OCI-LY7 (cell line): ENCODE data around the gene CA5B. TPM values are rescaled to one million over a fixed set of nuclear protein-coding genes. Genes with fewer than 3 reads are reported as not detected.

Experiments used
- BruUV-seq: library from RNA; stranded (reverse); fragments of 400-500 nt; replicated peaks from 2 replicates; lab custom pipeline; 2021; lab: Mats Ljungman, UMichigan
- CTCF ChIA-PET: fragments of 300-600 bp; sonication (Branson Sonifier 250); formaldehyde crosslinking; loops from one replicate; lab custom pipeline; 2022; ENCODE audit warnings: antibody characterized with exemption; ENCODE audit not compliant: unreplicated experiment; lab: Charles Lee
- POLR2A ChIA-PET: fragments of 300-600 bp; sonication (Branson Sonifier 250); formaldehyde crosslinking; loops from one replicate; lab custom pipeline; 2022; ENCODE audit warnings: antibody characterized with exemption; lab: Charles Lee
- DNase-seq: peaks from one replicate; pipeline ENCODE4 v3.0.0-alpha.2; 2015; ENCODE audit warnings: low spot score
- H2AFZ ChIP-seq: fragments of 200-600 bp; sonication (generic), shearing (Covaris generic); 2 replicates; pipeline ENCODE4 v1.6.1; 2014; ENCODE audit warnings: mild to moderate bottlenecking, antibody characterized with exemption, low read length, moderate library complexity
- H3K27ac ChIP-seq: fragments of 200-600 bp; sonication (generic); 2 replicates; pipeline ENCODE4 v1.5.1; 2014; ENCODE audit warnings: mixed run types, low read depth, mild to moderate bottlenecking, moderate library complexity, low read length, inconsistent platforms; ENCODE audit not compliant: poor library complexity, severe bottlenecking
- H3K36me3 ChIP-seq: fragments of 200-600 bp; sonication (generic); 2 replicates; pipeline ENCODE4 v1.6.1; 2014; ENCODE audit warnings: mild to moderate bottlenecking, antibody characterized with exemption, low read length, moderate library complexity, mixed read lengths; ENCODE audit not compliant: insufficient read depth
- H3K4me1 ChIP-seq: fragments of 200-600 bp; sonication (generic); 2 replicates; pipeline ENCODE4 v1.5.1; 2014; ENCODE audit warnings: mild to moderate bottlenecking, low read length; ENCODE audit not compliant: insufficient read depth, poor library complexity, severe bottlenecking
- H3K4me2 ChIP-seq: fragments of 200-600 bp; sonication (generic); 2 replicates; pipeline ENCODE4 v1.6.1; 2014; ENCODE audit warnings: mild to moderate bottlenecking, low read length
- H3K4me3 ChIP-seq: fragments of 200-600 bp; sonication (generic); 2 replicates; pipeline ENCODE4 v1.5.1; 2014; ENCODE audit warnings: mild to moderate bottlenecking, low read depth, low read length; ENCODE audit not compliant: poor library complexity, severe bottlenecking
- H3K79me2 ChIP-seq: fragments of 200-600 bp; sonication (generic); 2 replicates; pipeline ENCODE4 v1.6.1; 2016; ENCODE audit warnings: low read depth, mild to moderate bottlenecking, low read length, moderate library complexity, mixed read lengths; ENCODE audit not compliant: insufficient read depth
- H3K9me2 ChIP-seq: fragments of 200-600 bp; sonication (generic); 2 replicates; pipeline ENCODE4 v1.6.1; 2016; ENCODE audit warnings: mild to moderate bottlenecking, low read length, mixed read lengths; ENCODE audit not compliant: insufficient read depth
- H3K9me3 ChIP-seq: fragments of 200-600 bp; sonication (generic); 2 replicates; pipeline ENCODE4 v1.6.1; 2014; ENCODE audit warnings: mild to moderate bottlenecking, mixed run types, low read length, mixed read lengths
- H4K20me1 ChIP-seq: fragments of 200-600 bp; sonication (generic); 2 replicates; pipeline ENCODE4 v1.6.1; 2014; ENCODE audit warnings: mild to moderate bottlenecking, antibody characterized with exemption, low read length, moderate library complexity, mixed read lengths; ENCODE audit not compliant: insufficient read depth
- CTCF ChIP-seq: fragments of 200-600 bp; sonication (generic); conservative IDR thresholded peaks from 2 replicates; pipeline ENCODE4 v1.5.1; 2014; ENCODE audit warnings: mild to moderate bottlenecking, antibody characterized with exemption, low read length, moderate library complexity, mixed read lengths
- EZH2phosphoT487 ChIP-seq: fragments of 200-600 bp; sonication (generic); IDR thresholded peaks from 2 replicates; pipeline ENCODE4 v1.6.1; 2018; ENCODE audit warnings: low read depth, borderline replicate concordance, mild to moderate bottlenecking, mixed run types, antibody characterized with exemption, low read length, moderate library complexity, mixed read lengths
- intact Hi-C: fragments of 100-400 bp; cut with micrococcal nuclease; formaldehyde crosslinking; loops from one replicate; pipeline ENCODE4 v1.10.0; 2022; ENCODE audit not compliant: unreplicated experiment
- total RNA-seq, 2 experiments: library from RNA; depleted of rRNA in 1 of 2; stranded (reverse); fragments of >200 nt in 1 of 2; shearing (Covaris generic) in 1 of 2; gene quantifications; 2 replicates each; pipeline ENCODE4 v1.2.3, GENCODE V29; 2014 to 2022

CA5B gene
- total RNA-seq, 2 experiments from 2014 or later, result 3.1 to 6.2 TPM

DNA sequence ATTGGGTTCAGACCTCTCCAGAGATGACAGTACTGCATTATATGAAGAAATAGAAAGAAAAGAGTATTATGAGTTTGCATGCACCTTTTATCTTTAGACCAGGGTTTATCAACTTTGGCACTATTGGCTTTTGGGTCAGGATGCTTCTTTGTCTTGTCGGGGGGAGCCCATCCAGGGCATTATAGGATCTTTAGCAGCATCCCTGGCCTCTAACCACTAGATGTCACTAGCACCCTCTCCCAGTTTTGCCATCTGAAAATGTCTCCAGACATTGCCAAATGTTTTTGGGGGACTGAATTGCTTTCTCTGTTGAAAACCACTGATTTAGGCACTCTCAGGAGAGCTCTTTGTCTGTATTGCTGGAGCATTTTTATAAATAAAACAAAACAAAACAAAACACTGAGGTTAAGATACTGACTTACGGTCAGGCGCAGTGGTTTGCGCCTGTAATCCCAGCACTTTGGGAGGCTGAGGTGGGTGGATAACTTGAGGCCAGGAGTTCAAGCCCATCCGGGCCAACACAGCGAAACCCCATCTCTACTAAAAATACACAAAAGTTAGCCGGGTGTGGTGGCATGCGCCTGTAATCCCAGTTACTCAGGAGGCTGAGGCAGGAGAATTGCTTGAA lies 23.6 kb downstream of the CA5B start:
- no TSS peak for BruUV-seq
- CTCF ChIA-PET, result no interaction called here
- POLR2A ChIA-PET, result no interaction called here
- no peak overlapping the region for H3K4me2 ChIP-seq
- no peaks in the 10 kb centered on the region for H3K79me2 ChIP-seq
- no peak overlapping the region for H3K4me3 ChIP-seq
- H3K27ac ChIP-seq, result no peak overlapping the region
- no peaks in the 10 kb centered on the region for H3K36me3 ChIP-seq
- H3K4me1 ChIP-seq, result no peaks in the 10 kb centered on the region
- no peak overlapping the region for H2AFZ ChIP-seq
- H4K20me1 ChIP-seq, result no peaks in the 10 kb centered on the region
- no peaks in the 10 kb centered on the region for H3K9me3 ChIP-seq
- intact Hi-C loops, result loop anchor here (2.0 to 10.0 kb wide), 3 partner anchors 169 to 683 kb away; no protein-coding TSS in a partner anchor
- DNase-seq, result peak; percentile 43
- TF ChIP-seq EZH2phosphoT487 (no peak), CTCF (peak; percentile 80)
- H3K9me2 ChIP-seq, result no peaks in the 10 kb centered on the region

GRCh38 chrX:15769300-15769954 lies 31.4 kb downstream of the CA5B start:
- TF ChIP-seq CTCF (no peak), EZH2phosphoT487 (no peak)
- ChIA-PET POLR2A (no interaction called here), CTCF (no interaction called here)
- Histone ChIP-seq H3K9me2 (no peaks in the 10 kb centered on the region), H2AFZ (no peak overlapping the region), H4K20me1 (no peaks in the 10 kb centered on the region), H3K36me3 (no peaks in the 10 kb centered on the region), H3K27ac (no peak overlapping the region), H3K4me3 (no peak overlapping the region), H3K79me2 (no peaks in the 10 kb centered on the region), H3K9me3 (no peaks in the 10 kb centered on the region), H3K4me2 (no peak overlapping the region), H3K4me1 (no peaks in the 10 kb centered on the region)
- DNase-seq, result no peak
- intact Hi-C loops, result loop anchor here (10.0 kb wide), 1 partner anchor 675 kb away; no protein-coding TSS in a partner anchor
- no TSS peak for BruUV-seq
